GM23338 (cell line): ENCODE data around the gene CFAP97D2. TPM values are rescaled to one million over a fixed set of nuclear protein-coding genes. Genes with fewer than 3 reads are reported as not detected.

Experiments
- ATAC-seq: fragments of 200-7000 bp; cut with Tn5 transposase; 3 replicates; pipeline ENCODE4 v1.9.1; 2020
- DNase-seq: peaks from one replicate; pipeline ENCODE4 v3.0.0-alpha.2; 2015; ENCODE audit warnings: low spot score
- H2AFZ ChIP-seq: fragments of 200-600 bp; sonication (generic); 2 replicates; pipeline ENCODE4 v1.8.0; 2016; ENCODE audit warnings: antibody characterized with exemption, mild to moderate bottlenecking, moderate library complexity
- H3F3A ChIP-seq: fragments of 200-600 bp; sonication (generic); replicated peaks from 2 replicates; pipeline ENCODE4 v1.8.0; 2017; ENCODE audit warnings: antibody characterized with exemption, mixed run types, low read depth
- H3K27ac ChIP-seq: fragments of 200-600 bp; sonication (generic); 2 replicates; pipeline ENCODE4 v1.6.1; 2016; ENCODE audit warnings: low read depth
- H3K27me3 ChIP-seq: fragments of 200-600 bp; sonication (generic); 2 replicates; pipeline ENCODE4 v1.8.0; 2016; ENCODE audit warnings: mild to moderate bottlenecking, mixed run types, moderate library complexity; ENCODE audit not compliant: insufficient read depth
- H3K36me3 ChIP-seq: fragments of 200-600 bp; sonication (generic); 2 replicates; pipeline ENCODE4 v1.8.0; 2016; ENCODE audit warnings: mild to moderate bottlenecking; ENCODE audit not compliant: insufficient read depth
- H3K4me1 ChIP-seq: fragments of 200-600 bp; sonication (generic); 2 replicates; pipeline ENCODE4 v1.8.0; 2016; ENCODE audit warnings: mild to moderate bottlenecking, moderate library complexity; ENCODE audit not compliant: insufficient read depth
- H3K4me2 ChIP-seq: fragments of 200-600 bp; sonication (generic); 2 replicates; pipeline ENCODE4 v1.7.1; 2017; ENCODE audit warnings: mixed run types
- H3K4me3 ChIP-seq: fragments of 200-600 bp; sonication (generic); 2 replicates; pipeline ENCODE4 v1.6.1; 2016; ENCODE audit warnings: mixed run types
- H3K79me2 ChIP-seq: fragments of 200-600 bp; sonication (generic); replicated peaks from 2 replicates; pipeline ENCODE4 v1.8.0; 2017; ENCODE audit warnings: mild to moderate bottlenecking; ENCODE audit not compliant: insufficient read depth
- H3K9me2 ChIP-seq: fragments of 200-600 bp; sonication (generic); 2 replicates; pipeline ENCODE4 v1.8.0; 2017; ENCODE audit not compliant: insufficient read depth
- H4K20me1 ChIP-seq: fragments of 200-600 bp; sonication (generic); replicated peaks from 2 replicates; pipeline ENCODE4 v1.8.0; 2017; ENCODE audit warnings: mild to moderate bottlenecking; ENCODE audit not compliant: insufficient read depth
- H3K27ac Mint-ChIP-seq: 2 replicates; pipeline ENCODE4 v1.8.0; 2020; ENCODE audit warnings: inconsistent platforms, mild to moderate bottlenecking, moderate library complexity, mixed read lengths
- H3K27me3 Mint-ChIP-seq: 3 replicates; pipeline ENCODE4 v1.8.0; 2022; ENCODE audit warnings: low read depth, mild to moderate bottlenecking, moderate library complexity, mixed read lengths, inconsistent platforms; ENCODE audit not compliant: insufficient read depth, poor library complexity
- H3K36me3 Mint-ChIP-seq: 3 replicates; pipeline ENCODE4 v1.8.0; 2021; ENCODE audit warnings: low read depth, mild to moderate bottlenecking, inconsistent platforms, moderate library complexity, mixed read lengths
- H3K4me1 Mint-ChIP-seq: 3 replicates; pipeline ENCODE4 v1.8.0; 2020; ENCODE audit warnings: mild to moderate bottlenecking, inconsistent platforms, mixed read lengths
- H3K4me3 Mint-ChIP-seq: 3 replicates; pipeline ENCODE4 v1.8.0; 2021; ENCODE audit warnings: moderate library complexity, mild to moderate bottlenecking, inconsistent platforms, mixed read lengths
- H3K9me3 Mint-ChIP-seq: 3 replicates; pipeline ENCODE4 v1.8.0; 2020; ENCODE audit warnings: moderate library complexity, mild to moderate bottlenecking, inconsistent platforms, mixed read lengths
- CREB1 ChIP-seq: fragments of 250-450 bp; sonication (Bioruptor Pico); IDR thresholded peaks from 2 replicates; pipeline ENCODE4 v1.5.0; 2020; ENCODE audit warnings: low read depth, mild to moderate bottlenecking, moderate library complexity
- CTCF ChIP-seq, 2 experiments: fragments of 200-600 bp in 1 of 2; sonication (generic) in 1 of 2; conservative IDR thresholded peaks; 2 replicates each; pipeline versions ENCODE4 v1.5.1 to v1.6.1; 2016 to 2017; ENCODE audit warnings: antibody characterized with exemption in 2 of 2, low read depth in 2 of 2, mild to moderate bottlenecking in 2 of 2, moderate library complexity in 1 of 2
- EZH2 ChIP-seq: fragments of 200-600 bp; sonication (generic); IDR thresholded peaks from one replicate; pipeline ENCODE4 v1.8.0; 2017; ENCODE audit warnings: antibody characterized with exemption, mild to moderate bottlenecking, low read depth; ENCODE audit not compliant: unreplicated experiment
- EZH2phosphoT487 ChIP-seq: fragments of 200-600 bp; sonication (generic); IDR thresholded peaks from one replicate; pipeline ENCODE4 v1.8.1; 2018; ENCODE audit warnings: antibody characterized with exemption; ENCODE audit not compliant: unreplicated experiment
- JUNB ChIP-seq: IDR thresholded peaks from one replicate; pipeline ENCODE4 v1.6.1; 2016; ENCODE audit warnings: antibody characterized with exemption; ENCODE audit not compliant: unreplicated experiment
- NANOG ChIP-seq: IDR thresholded peaks from 2 replicates; pipeline ENCODE4 v1.6.1; 2016; ENCODE audit warnings: antibody characterized with exemption, borderline replicate concordance
- POLR2AphosphoS5 ChIP-seq: IDR thresholded peaks from 2 replicates; pipeline ENCODE4 v1.6.1; 2016; ENCODE audit warnings: antibody characterized with exemption, low read depth
- REST ChIP-seq: IDR thresholded peaks from one replicate; pipeline ENCODE4 v1.6.1; 2018; ENCODE audit warnings: antibody characterized with exemption; ENCODE audit not compliant: unreplicated experiment
- STAT1 ChIP-seq: IDR thresholded peaks from one replicate; pipeline ENCODE4 v1.6.1; 2016; ENCODE audit warnings: antibody characterized with exemption; ENCODE audit not compliant: unreplicated experiment
- ZNF114 ChIP-seq: fragments of 250-450 bp; sonication (Bioruptor Pico); IDR thresholded peaks from 2 replicates; pipeline ENCODE4 v1.5.0; 2020; ENCODE audit warnings: mild to moderate bottlenecking, moderate library complexity
- ZNF331 ChIP-seq: fragments of 250-450 bp; sonication (Bioruptor Pico); IDR thresholded peaks from 2 replicates; pipeline ENCODE4 v1.5.0; 2020; ENCODE audit warnings: low read depth, mild to moderate bottlenecking, moderate library complexity
- polyA plus RNA-seq: library from polyadenylated mRNA; unstranded; fragments of >200 nt; fragmentation: Nextera tagmentation; extraction: Ambion mirVana; gene quantifications from 2 replicates; pipeline ENCODE4 v1.2.1, GENCODE V29; 2016
- total RNA-seq: library from RNA; depleted of rRNA; stranded (reverse); fragments of >200 nt; shearing (Covaris generic); gene quantifications from 2 replicates; pipeline ENCODE4 v1.2.3, GENCODE V29; 2014
- TF ChIP-seq, protein P1 (sequence below): IDR thresholded peaks from 2 replicates; pipeline ENCODE4 v1.6.1; 2016; ENCODE audit warnings: antibody characterized with exemption
- TF ChIP-seq, protein P2 (sequence below): fragments of 250-450 bp; sonication (Bioruptor Pico); IDR thresholded peaks from 2 replicates; pipeline ENCODE4 v1.5.0; 2020; ENCODE audit warnings: mild to moderate bottlenecking, moderate library complexity

Gene CFAP97D2
- total and polyA plus RNA-seq, 2 experiments from 2014 or later, result not detected

- Mint-ChIP-seq H3K4me3 (peak overlapping the region; percentile 2; the same call in 1 of the 3 replicates), H3K9me3 (no peaks in the 10 kb centered on the region), H3K27me3 (peaks cover 2% of the 10 kb centered on the region), H3K4me1 (peaks cover 33% of the 10 kb centered on the region), H3K27ac (peak overlapping the region; percentile 64), H3K36me3 (peaks cover 85% of the 10 kb centered on the region)
- H3K4me3 ChIP-seq, result peak overlapping the region; percentile 6; the same call in 1 of the 2 replicates
- H3K9me2 ChIP-seq, result no peaks in the 10 kb centered on the region
- H2AFZ ChIP-seq, result no peak overlapping the region
- H4K20me1 ChIP-seq, result no peaks in the 10 kb centered on the region
- H3F3A ChIP-seq, result no peaks in the 10 kb centered on the region
- H3K27me3 ChIP-seq, result no peaks in the 10 kb centered on the region
- H3K36me3 ChIP-seq, result peaks cover 59% of the 10 kb centered on the region
- H3K4me1 ChIP-seq, result peaks cover 33% of the 10 kb centered on the region
- TF ChIP-seq NANOG (no peak), ZNF331 (no peak), POLR2AphosphoS5 (no peak), STAT1 (no peak), CTCF (conservative IDR thresholded peaks at IDR 0.05; ENCODE audit: low read depth in 2 of 2) (no peak), EZH2phosphoT487 (no peak), REST (no peak), CREB1 (CRISPR knock-in tag) (no peak), JUNB (no peak), ZNF114 (no peak), EZH2 (no peak)
- TF ChIP-seq, protein P1, sequence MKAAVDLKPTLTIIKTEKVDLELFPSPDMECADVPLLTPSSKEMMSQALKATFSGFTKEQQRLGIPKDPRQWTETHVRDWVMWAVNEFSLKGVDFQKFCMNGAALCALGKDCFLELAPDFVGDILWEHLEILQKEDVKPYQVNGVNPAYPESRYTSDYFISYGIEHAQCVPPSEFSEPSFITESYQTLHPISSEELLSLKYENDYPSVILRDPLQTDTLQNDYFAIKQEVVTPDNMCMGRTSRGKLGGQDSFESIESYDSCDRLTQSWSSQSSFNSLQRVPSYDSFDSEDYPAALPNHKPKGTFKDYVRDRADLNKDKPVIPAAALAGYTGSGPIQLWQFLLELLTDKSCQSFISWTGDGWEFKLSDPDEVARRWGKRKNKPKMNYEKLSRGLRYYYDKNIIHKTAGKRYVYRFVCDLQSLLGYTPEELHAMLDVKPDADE, result no peak
- TF ChIP-seq, protein P2, sequence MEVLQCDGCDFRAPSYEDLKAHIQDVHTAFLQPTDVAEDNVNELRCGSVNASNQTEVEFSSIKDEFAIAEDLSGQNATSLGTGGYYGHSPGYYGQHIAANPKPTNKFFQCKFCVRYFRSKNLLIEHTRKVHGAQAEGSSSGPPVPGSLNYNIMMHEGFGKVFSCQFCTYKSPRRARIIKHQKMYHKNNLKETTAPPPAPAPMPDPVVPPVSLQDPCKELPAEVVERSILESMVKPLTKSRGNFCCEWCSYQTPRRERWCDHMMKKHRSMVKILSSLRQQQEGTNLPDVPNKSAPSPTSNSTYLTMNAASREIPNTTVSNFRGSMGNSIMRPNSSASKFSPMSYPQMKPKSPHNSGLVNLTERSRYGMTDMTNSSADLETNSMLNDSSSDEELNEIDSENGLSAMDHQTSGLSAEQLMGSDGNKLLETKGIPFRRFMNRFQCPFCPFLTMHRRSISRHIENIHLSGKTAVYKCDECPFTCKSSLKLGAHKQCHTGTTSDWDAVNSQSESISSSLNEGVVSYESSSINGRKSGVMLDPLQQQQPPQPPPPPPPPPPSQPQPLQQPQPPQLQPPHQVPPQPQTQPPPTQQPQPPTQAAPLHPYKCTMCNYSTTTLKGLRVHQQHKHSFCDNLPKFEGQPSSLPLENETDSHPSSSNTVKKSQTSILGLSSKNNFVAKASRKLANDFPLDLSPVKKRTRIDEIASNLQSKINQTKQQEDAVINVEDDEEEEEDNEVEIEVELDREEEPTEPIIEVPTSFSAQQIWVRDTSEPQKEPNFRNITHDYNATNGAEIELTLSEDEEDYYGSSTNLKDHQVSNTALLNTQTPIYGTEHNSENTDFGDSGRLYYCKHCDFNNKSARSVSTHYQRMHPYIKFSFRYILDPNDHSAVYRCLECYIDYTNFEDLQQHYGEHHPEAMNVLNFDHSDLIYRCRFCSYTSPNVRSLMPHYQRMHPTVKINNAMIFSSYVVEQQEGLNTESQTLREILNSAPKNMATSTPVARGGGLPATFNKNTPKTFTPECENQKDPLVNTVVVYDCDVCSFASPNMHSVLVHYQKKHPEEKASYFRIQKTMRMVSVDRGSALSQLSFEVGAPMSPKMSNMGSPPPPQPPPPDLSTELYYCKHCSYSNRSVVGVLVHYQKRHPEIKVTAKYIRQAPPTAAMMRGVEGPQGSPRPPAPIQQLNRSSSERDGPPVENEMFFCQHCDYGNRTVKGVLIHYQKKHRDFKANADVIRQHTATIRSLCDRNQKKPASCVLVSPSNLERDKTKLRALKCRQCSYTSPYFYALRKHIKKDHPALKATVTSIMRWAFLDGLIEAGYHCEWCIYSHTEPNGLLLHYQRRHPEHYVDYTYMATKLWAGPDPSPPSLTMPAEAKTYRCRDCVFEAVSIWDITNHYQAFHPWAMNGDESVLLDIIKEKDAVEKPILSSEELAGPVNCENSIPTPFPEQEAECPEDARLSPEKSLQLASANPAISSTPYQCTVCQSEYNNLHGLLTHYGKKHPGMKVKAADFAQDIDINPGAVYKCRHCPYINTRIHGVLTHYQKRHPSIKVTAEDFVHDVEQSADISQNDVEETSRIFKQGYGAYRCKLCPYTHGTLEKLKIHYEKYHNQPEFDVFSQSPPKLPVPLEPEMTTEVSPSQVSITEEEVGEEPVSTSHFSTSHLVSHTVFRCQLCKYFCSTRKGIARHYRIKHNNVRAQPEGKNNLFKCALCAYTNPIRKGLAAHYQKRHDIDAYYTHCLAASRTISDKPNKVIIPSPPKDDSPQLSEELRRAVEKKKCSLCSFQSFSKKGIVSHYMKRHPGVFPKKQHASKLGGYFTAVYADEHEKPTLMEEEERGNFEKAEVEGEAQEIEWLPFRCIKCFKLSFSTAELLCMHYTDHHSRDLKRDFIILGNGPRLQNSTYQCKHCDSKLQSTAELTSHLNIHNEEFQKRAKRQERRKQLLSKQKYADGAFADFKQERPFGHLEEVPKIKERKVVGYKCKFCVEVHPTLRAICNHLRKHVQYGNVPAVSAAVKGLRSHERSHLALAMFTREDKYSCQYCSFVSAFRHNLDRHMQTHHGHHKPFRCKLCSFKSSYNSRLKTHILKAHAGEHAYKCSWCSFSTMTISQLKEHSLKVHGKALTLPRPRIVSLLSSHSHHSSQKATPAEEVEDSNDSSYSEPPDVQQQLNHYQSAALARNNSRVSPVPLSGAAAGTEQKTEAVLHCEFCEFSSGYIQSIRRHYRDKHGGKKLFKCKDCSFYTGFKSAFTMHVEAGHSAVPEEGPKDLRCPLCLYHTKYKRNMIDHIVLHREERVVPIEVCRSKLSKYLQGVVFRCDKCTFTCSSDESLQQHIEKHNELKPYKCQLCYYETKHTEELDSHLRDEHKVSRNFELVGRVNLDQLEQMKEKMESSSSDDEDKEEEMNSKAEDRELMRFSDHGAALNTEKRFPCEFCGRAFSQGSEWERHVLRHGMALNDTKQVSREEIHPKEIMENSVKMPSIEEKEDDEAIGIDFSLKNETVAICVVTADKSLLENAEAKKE (CRISPR knock-in tag), result no peak
- H3K27ac ChIP-seq, result peak overlapping the region; percentile 75
- DNase-seq, result no peak
- peak; percentile 75 for ATAC-seq
- peak overlapping the region; percentile 37 for H3K4me2 ChIP-seq
- peaks cover 3% of the 10 kb centered on the region for H3K79me2 ChIP-seq
Observed at GRCh38 chr13:114256547-114256946, 77.5 kb downstream of the CFAP97D2 start.
